SK-N-SH treated with all-trans-retinoic acid at 6 μM for 48 hours (cell line): ENCODE data around the gene ZMIZ1.

Experiments used
- ARNTL ChIP-seq: fragments of 450-650 bp; formaldehyde crosslinking; IDR thresholded peaks from 2 replicates; pipeline ENCODE4 v1.5.0; 2020; ENCODE audit warnings: low read depth, mild to moderate bottlenecking, moderate library complexity, borderline replicate concordance
- CREB5 ChIP-seq: fragments of 250-450 bp; sonication (Bioruptor Pico); IDR thresholded peaks from 2 replicates; pipeline ENCODE4 v1.5.1; 2020; ENCODE audit warnings: low read depth, mild to moderate bottlenecking, moderate library complexity
- ESRRG ChIP-seq: fragments of 250-450 bp; sonication (Bioruptor Pico); IDR thresholded peaks from 2 replicates; pipeline ENCODE4 v1.6.1; 2021; ENCODE audit warnings: mild to moderate bottlenecking
- OSR1 ChIP-seq: fragments of 250-450 bp; sonication (Bioruptor Pico); IDR thresholded peaks from 2 replicates; pipeline ENCODE4 v1.8.0; 2022; ENCODE audit warnings: moderate library complexity, mild to moderate bottlenecking, inconsistent platforms
- PATZ1 ChIP-seq: fragments of 250-450 bp; sonication (Bioruptor Pico); IDR thresholded peaks from 2 replicates; pipeline ENCODE4 v1.8.0; 2020; ENCODE audit warnings: mild to moderate bottlenecking, moderate library complexity, borderline replicate concordance
- PPARA ChIP-seq: fragments of 250-450 bp; sonication (Bioruptor Pico); IDR thresholded peaks from 2 replicates; pipeline ENCODE4 v1.5.0; 2020; ENCODE audit warnings: mild to moderate bottlenecking, borderline replicate concordance
- SNAI2 ChIP-seq: fragments of 250-450 bp; sonication (Bioruptor Pico); IDR thresholded peaks from 2 replicates; pipeline ENCODE4 v1.5.0; 2020; ENCODE audit warnings: mild to moderate bottlenecking, moderate library complexity
- TCF4 ChIP-seq: fragments of 250-450 bp; sonication (Bioruptor Pico); IDR thresholded peaks from 2 replicates; pipeline ENCODE4 v1.8.0; 2021; ENCODE audit warnings: mild to moderate bottlenecking, moderate library complexity, borderline replicate concordance
- TOX ChIP-seq: fragments of 250-450 bp; sonication (Bioruptor Pico); IDR thresholded peaks from 2 replicates; pipeline ENCODE4 v1.8.0; 2021; ENCODE audit warnings: mild to moderate bottlenecking, moderate library complexity, borderline replicate concordance
- TSHZ2 ChIP-seq: fragments of 250-450 bp; sonication (Bioruptor Pico); IDR thresholded peaks from 2 replicates; pipeline ENCODE4 v1.5.0; 2020; ENCODE audit warnings: mild to moderate bottlenecking, moderate library complexity
- ZFP3 ChIP-seq: fragments of 250-450 bp; sonication (Bioruptor Pico); IDR thresholded peaks from 2 replicates; pipeline ENCODE4 v1.5.0; 2020; ENCODE audit warnings: mild to moderate bottlenecking, moderate library complexity
- ZNF70 ChIP-seq: fragments of 450-650 bp; formaldehyde crosslinking; IDR thresholded peaks from 2 replicates; pipeline ENCODE4 v1.5.0; 2020; ENCODE audit warnings: mild to moderate bottlenecking, moderate library complexity

GRCh38 chr10:79323602-79324001 is 254.8 kb downstream of the ZMIZ1 start:
- TF ChIP-seq TOX (CRISPR knock-in tag) (no peak), TSHZ2 (CRISPR knock-in tag) (no peak), ESRRG (CRISPR knock-in tag) (no peak), TCF4 (CRISPR knock-in tag) (no peak), ARNTL (CRISPR knock-in tag) (no peak), SNAI2 (CRISPR knock-in tag) (no peak), OSR1 (no peak), CREB5 (no peak), ZNF70 (no peak), ZFP3 (CRISPR knock-in tag) (no peak), PPARA (CRISPR knock-in tag) (no peak), PATZ1 (CRISPR knock-in tag) (no peak)
